Fibroblast of skin of abdomen (primary cell): Measurements from ENCODE around the gene REV1. TPM values are rescaled to one million over a fixed set of nuclear protein-coding genes. Genes with fewer than 3 reads are reported as not detected.
"Not testable (repeated sequence)": the region's sequence is repeated elsewhere in the genome, so short reads cannot be mapped to it uniquely, and the experiment has no call there.

Experiments used
- DNase-seq: peaks from one replicate; pipeline ENCODE4 v3.0.0-alpha.2; 2013
- polyA plus RNA-seq, 2 experiments: library from polyadenylated mRNA; unstranded; fragments of 120-200 nt; gene quantifications; one replicate each; pipeline ENCODE4 v1.2.1, GENCODE V29; 2013; ENCODE audit not compliant: insufficient read length in 2 of 2

The REV1 gene
- 18.6 TPM for polyA plus RNA-seq (2013, experiment 1 of 2; ENCODE audit: insufficient read length)
- 20.1 TPM for polyA plus RNA-seq (2013, experiment 2 of 2; ENCODE audit: insufficient read length)

GRCh38 chr2:99489761-99490622 lies at the start of gene REV1:
Gene REV1 (minus strand): TSS chr2:99490017. CDS start chr2:99464975, 25,042 bp downstream.
- DNase-seq = peak; percentile 95

DNA sequence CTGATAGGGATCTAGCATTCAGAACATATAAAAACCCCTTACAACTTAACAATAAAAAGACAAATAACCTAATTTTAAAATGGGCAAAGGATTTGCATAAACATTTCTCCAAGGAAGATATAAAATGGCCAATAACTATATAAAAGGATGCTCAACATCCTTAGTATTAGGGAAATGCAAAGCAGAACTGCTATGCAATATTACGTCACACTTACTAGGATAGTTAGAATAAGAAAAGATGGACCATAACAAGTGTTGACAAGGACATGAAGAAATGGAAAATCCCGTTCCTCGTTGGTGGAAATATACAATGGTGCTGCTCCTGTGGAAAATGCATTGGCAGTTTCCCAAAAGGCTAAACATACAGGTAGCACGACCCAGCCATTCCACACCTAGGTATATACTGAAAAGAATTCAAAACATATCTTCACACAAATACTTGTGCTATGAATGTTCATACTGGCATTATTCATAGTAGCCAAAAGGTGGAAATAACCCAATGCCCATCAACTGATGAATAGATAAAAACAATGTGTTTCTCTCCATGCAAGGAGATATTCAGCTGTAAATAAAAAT lies 48.2 kb upstream of the REV1 start:
- DNase-seq = no peak

GRCh38 chr2:99524056-99524455 lies 34.2 kb upstream of the REV1 start:
- DNase-seq = no peak

DNA sequence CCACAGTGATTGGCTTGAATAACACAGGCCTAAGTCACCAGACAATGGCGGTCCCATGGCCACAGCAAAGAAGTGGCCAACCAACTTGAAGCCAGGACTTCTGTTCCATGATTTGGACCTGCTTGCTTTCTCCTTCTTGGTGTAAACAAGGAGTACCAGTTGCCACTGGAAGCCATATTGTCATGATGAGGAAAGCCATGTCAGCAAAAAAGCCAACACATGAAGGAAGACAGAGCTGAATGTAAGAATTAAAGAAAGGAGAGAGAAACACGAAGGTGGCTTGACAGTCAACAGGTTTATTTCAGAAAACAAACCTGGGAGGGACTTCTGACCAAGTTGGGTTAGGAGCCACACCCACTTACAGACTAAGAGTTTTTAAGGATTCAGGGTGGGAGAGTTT lies 32.3 kb upstream of the REV1 start:
- DNase-seq = no peak

- no peak for DNase-seq
Observed at GRCh38 chr2:99520813-99521212, 31.0 kb upstream of the REV1 start.

DNA sequence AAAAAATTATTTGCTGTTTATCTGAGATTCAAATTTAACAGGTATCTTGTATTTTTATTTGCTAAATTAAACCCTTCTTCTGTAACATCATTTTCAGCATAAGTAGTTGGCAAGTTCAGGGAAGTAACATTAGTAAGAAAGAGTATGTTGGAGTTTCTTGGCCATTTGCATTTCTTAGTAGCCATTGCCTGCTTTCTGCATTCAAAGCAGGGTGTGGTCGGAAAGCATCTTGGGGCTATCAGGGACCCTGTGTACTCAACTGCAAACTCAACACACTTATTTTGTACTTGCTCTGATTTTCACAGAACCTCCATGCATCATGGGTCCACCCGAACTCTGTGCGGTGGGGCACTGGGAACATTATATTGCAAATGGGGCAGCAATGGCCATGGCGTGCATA lies 30.4 kb upstream of the REV1 start:
- DNase-seq = no peak

DNA sequence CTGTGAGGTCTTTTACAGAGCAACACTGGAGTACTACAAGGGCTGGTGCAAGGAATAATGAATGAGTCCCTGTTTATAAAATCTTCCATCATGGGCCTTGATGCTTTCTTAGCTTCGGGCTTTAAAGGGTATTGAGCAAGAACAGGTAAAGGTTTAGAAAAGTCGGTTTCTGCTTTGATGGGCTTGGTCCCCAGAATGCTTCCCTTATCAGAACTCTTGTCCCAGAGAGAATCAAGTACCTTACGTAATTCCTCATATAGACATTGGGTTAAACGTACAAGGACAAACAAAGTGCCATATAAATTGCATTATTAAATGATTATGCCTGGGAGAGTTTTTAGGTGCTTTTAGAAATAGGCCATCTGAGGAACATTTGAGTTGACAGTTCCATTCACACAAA lies 24.5 kb upstream of the REV1 start:
- DNase-seq = no peak

- DNase-seq = no peak
Observed at GRCh38 chr2:99512181-99512591, 22.4 kb upstream of the REV1 start.

DNA sequence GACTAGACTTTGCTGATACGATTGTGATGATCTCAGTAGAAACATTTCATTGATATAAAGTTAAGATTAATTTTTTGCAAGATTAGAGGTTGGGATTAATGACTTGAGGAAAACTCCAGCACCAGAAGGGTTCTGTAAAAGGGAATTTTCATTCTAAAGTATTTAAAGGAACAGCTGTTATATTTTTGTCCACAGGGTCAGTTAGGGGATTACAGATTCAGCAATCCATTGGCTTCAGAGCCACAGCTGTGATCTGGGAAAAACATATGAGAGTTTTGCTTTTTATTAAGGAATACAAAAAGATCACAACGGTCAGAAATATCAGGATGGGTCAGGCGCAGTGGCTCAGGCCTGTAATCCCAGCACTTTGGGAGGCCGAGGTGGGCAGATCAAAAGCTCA lies 19.6 kb upstream of the REV1 start:
- DNase-seq = no peak

GRCh38 chr2:99507937-99508818 lies 18.4 kb upstream of the REV1 start:
- DNase-seq = no peak

DNA sequence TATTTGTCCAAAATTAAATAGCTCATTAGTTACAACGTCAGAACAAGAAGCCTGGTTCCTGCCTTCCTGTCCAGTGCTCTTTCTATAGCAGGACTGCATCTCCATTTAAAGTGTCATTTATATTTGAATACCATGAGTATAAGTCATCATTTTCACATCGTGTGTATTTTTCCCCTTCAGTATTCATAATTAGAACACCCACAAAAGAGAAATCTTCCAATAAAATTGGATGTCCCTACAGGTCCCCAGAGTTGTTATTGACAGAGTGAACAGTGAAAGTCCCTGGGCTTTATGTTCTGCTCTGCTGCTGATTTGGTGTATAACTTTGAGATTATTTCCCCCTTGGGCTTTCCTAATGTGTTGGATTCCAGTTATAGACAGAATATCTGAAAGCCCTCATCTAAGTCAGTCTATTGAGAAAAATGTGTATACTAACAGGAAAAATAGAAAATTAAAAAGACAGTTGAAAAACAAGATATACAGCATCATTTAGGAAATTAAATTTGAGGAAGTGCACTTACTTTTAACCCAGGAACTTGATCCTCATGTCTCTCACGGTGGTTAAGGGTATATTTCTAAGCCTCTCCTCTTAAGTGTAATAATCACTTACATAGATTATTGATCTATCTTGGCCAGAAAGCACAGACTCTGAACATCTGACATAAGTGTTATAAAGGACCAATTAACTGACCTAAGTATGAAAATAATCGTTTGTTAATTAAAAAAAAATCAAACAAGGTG lies 15.2 kb upstream of the REV1 start:
- DNase-seq = no peak

DNA sequence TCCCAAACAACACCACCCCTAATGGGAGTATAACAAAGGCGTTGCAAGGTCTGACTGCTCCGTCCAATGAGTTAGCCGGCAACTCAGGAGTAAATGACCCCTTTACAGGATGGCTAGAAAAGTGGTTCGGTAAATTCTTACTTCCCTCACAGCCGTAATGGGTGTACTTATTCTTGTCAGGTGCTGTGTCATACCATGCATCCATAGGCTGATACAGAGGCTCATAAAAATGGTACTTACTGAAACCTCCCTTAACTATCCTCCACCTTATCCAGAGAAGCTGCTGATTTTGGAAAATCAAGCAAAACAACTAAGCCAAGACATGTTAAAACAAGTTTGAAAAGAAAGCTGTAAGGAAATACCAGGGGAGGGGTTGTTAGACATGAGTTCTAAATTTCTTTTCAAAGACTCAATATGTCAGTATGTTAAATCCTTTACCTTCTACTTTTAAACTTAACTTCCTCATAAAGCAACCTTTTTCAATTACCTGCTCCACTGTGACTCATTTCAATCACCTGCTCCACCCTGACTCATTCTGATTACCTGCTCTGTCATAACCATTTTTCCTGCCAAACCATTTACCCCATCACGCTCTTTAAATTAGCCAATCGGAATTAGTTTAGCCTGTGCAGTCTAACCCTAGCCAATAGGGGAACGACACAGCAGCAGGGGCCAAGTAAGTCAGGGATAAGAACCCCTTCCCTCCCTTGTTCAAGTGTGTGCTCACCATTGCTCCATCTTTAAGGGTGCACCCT lies 14.0 kb upstream of the REV1 start:
- DNase-seq = not testable (repeated sequence)

- no peak for DNase-seq
Observed at GRCh38 chr2:99496021-99496420, 6.2 kb upstream of the REV1 start.

DNA sequence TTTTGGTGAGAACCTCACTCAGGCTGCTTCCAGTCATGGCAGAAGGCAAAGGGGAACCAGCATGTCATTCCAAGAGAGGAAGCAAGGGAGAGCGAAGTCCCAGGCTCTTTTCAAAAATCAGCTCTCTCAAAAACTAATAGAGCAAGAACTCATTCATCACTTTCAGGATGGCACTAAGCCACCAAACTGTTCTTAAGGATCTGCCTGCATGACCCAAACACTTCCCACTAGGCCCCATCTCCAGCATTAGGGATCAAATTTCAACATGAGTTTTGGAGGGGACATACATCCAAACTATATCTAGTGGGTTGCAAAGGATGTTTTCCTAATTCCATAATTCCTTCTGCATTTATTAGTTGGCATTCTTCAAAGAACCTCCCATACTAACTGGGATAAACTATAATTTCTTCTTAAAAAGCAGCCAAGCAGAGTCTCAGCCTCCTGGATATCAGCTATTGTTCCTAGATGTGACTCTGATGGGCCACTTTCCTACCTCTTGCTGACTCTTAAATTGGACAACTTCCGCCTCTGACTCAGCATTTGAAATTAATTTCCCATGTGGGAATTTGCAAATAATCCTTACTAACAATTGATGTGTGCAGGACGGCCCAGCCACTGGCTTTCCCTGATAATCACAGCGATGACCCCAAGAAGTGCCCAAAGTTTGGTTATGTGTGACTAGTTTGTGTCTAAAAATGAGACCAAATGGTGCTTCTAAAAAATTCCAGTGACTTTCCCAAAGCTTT lies 5.5 kb upstream of the REV1 start:
- DNase-seq = no peak

DNA sequence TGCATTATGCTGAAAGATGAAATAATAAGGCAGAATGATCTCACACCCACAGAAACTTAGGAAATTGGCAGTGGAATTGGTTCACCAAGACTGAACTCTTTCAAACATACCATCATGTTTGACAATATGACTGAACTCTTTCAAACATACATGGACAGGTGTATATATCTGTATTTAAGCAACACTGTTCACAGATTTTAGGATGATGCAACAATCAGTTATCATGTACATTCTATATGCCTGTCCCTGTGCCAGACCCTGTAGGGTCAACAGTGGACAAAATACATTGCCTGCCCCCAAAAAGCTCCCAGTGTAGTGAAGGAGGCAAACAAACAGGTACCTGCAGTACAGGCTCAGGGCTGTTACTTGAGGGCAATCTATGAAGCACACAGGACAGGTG lies 2.9 kb upstream of the REV1 start:
- no peak for DNase-seq

DNA sequence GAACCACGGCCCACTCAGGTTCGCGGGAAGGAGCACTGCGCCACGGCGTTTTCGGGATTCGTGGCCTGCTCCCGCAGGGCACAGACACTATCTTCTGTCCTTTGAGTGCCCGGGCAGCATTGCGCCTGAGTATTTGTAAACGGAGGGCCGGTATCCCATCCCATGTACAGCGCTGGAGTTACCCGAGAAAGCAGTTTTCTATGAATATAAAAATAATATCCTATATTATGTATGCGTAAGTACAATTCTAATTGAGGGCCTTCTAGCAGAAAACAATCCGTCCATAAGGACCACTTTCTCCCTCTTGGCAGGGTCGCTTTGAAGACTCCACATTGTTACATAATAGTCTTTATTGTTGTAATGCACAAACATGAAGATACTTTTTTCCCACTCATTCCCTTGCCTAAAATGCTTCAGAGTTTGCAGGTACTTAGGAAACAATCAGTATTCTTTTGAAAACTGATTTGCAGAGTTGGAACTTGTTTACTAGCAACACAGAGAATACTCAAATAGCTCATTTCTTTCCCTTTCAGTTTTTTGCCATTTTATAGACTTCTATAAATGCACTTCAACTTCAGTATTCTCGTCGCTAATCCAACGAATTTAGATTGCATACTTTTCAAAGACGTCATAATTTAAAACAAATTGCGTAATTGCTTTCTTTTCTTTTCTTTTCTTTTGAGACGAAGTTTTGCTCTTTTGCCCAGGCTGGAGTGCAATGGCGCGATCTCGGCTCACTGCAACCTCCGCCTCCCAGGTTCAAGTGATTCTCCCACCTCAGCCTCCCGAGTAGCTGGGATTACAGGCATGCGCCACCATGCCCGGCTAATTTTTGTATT lies 1.0 kb upstream of the REV1 start:
- DNase-seq = no peak

DNA sequence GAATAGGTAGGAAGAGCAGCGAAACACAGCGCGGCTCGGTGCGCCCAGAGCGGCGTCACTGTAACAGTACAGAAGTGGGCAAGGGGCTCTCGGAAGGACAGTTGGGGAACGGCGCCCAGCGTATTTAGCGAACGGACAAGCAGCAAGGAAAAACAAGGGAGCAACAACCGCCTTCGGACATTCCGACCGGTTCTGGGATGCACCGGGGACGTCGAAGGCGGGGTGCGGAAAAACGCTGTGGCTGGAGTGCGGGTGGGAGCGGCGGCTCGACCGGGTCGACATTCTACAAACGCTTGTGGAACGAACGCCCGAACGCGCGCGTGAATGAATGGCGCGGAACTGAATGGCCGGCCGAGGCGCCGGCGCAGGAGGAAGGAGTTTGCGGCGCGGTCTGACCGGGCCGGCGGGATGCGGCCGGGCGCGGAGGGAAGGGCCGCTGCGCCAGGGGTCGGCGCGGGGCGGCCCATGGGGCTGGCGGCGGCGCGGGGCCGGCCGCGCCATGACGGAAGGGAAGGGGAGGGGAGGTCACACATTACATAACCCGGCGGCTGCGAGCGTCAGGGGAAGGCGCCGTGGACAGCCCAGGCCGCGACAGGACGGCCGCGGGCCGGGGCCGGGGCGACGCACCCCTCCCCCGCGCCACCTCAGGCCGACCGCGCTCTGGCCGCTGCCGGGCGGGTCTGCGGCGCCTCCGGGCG lies 605 bp downstream of the REV1 start:
- DNase-seq = peak; percentile 37

DNA sequence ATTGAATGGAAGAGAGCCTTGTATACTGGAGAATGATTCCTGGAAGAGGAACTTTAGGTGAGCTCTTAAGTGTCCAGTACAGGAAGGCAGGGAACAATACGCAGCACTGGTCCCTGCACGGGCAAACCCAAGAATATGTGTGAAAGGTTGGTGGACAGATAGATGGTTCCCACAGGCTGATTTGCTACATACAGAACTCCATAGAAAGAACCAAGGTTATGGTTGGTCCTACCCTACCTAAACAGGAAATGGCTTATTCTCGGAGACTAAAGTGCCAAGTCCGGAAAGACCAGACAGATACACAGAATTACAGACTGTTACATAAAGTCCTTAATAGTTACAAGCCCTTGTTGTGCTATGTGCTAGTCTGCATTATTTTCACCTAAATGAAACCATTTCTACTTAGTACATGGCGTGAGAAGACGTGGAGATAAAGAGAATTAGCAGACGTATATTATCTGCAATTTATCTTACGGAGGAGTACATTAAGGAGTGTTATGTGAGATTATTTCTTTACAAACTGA lies 1.2 kb downstream of the REV1 start:
- DNase-seq = peak; percentile 12

DNA sequence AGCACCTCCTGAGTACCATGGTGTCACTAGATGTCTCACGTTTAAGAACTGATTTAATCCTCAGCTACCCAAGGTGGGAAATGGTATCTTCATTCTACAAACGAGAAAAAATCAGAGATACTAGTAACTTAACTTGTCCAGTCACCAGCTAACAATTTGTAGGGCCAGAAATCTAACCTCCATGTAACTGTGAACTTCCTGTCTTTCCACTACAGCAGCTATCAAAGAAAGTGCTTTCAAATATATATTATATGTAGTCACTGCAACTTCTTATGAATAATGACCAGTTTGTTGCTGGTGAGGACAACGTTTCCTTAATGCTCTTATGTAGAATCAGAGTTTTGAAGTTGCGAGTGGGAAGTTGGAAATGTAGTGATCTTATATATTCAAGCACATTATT lies 1.9 kb downstream of the REV1 start:
- DNase-seq = no peak
